Subcutaneous abdominal adipose tissue (tissue), 5 donors: Measurements from ENCODE around the gene BDKRB1.

Experiments used
- H3K27ac ChIP-seq: one replicate; pipeline ENCODE4 v1.7.0; 2013; ENCODE audit warnings: low read depth, mild to moderate bottlenecking, inconsistent platforms, low read length, moderate library complexity
- H3K27me3 ChIP-seq, 5 donors: one replicate each; pipeline ENCODE4 v1.7.0; 2013; ENCODE audit warnings: low read length in 5 of 5, inconsistent platforms in 1 of 5; ENCODE audit not compliant: control insufficient read depth in 5 of 5, insufficient read depth in 4 of 5
- H3K36me3 ChIP-seq, 5 donors: one replicate each; pipeline ENCODE4 v1.7.0; 2013; ENCODE audit warnings: low read length in 5 of 5; ENCODE audit not compliant: control insufficient read depth in 5 of 5, insufficient read depth in 5 of 5
- H3K4me1 ChIP-seq, 5 donors: one replicate each; pipeline ENCODE4 v1.7.0; 2013; ENCODE audit warnings: low read length in 5 of 5, mild to moderate bottlenecking in 3 of 5, moderate library complexity in 1 of 5; ENCODE audit not compliant: control insufficient read depth in 5 of 5, insufficient read depth in 5 of 5
- H3K4me3 ChIP-seq, 5 donors: one replicate each; pipeline ENCODE4 v1.7.0; 2013; ENCODE audit warnings: low read length in 5 of 5, low read depth in 1 of 5
- H3K9ac ChIP-seq, 5 donors: one replicate each; pipeline ENCODE4 v1.7.0; 2013; ENCODE audit warnings: low read length in 5 of 5, mild to moderate bottlenecking in 4 of 5, moderate library complexity in 3 of 5
- H3K9me3 ChIP-seq, 5 donors: one replicate each; pipeline ENCODE4 v1.7.0; 2013; ENCODE audit warnings: low read length in 5 of 5; ENCODE audit not compliant: control insufficient read depth in 5 of 5
- donor health status: healthy.
- donor health status: healthy.
- donor health status: healthy.
- donor health status: healthy.
- donor health status: healthy.

BDKRB1 gene

DNA sequence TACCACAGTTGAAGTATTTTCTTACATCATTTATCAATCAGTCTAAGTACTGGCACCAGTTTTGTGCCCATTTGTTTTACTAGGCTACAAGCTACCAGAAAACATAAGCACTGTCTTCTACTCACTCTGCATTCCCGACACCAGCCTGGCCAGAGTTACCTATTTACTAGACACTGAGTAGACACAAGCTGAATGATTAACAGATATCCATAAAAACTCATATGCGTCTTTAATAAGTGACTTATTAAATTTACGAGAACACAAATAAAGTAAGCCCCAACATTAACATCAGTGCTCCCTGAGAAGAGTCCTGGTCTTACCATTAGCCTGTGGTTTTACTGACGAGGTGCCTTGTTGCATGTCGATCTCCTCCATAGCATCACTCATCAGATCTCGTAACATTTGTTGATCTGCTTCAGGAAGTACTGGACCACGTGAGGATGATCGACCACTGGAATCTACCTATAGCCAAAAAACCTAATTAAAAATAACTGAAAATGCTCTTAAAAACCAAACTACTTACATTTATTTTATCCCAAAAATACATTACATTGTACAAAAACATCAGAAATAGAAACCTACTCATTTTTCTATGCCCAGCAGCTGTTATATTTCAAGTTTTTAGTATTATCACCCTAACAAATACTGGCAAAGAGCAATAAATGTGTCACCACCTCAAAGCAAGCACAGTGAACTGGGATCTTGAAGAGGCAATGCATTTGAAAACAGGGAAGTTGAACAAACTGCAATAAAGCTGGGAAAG, 53.3 kb downstream of the BDKRB1 start:
- peaks cover 54 to 75% (median 69%) of the 10 kb centered on the region in 5 donors for H3K36me3 ChIP-seq
- no peak overlapping the region for H3K9ac ChIP-seq
- H3K4me1 ChIP-seq, result no peaks in the 10 kb centered on the region
- no peaks in the 10 kb centered on the region for H3K27me3 ChIP-seq
- no peak overlapping the region for H3K27ac ChIP-seq
- no peaks in the 10 kb centered on the region for H3K9me3 ChIP-seq
- H3K4me3 ChIP-seq, result no peak overlapping the region

GRCh38 chr14:96309896-96310330, 53.9 kb downstream of the BDKRB1 start:
- H3K27ac ChIP-seq, result no peak overlapping the region
- H3K4me1 ChIP-seq, result no peaks in the 10 kb centered on the region
- no peaks in the 10 kb centered on the region for H3K27me3 ChIP-seq
- no peak overlapping the region for H3K9ac ChIP-seq
- H3K4me3 ChIP-seq, result no peak overlapping the region
- H3K36me3 ChIP-seq, result peaks cover 54 to 76% (median 71%) of the 10 kb centered on the region in 5 donors
- H3K9me3 ChIP-seq, result no peaks in the 10 kb centered on the region

GRCh38 chr14:96310906-96311305, 54.9 kb downstream of the BDKRB1 start:
- Histone ChIP-seq H3K27ac (no peak overlapping the region), H3K36me3 (peaks cover 62 to 84% (median 74%) of the 10 kb centered on the region in 5 donors)

More at GRCh38 chr14:96310906-96311305, 54.9 kb downstream of the BDKRB1 start:
- Histone ChIP-seq H3K27me3 (no peaks in the 10 kb centered on the region), H3K4me3 (no peak overlapping the region), H3K4me1 (no peaks in the 10 kb centered on the region), H3K9me3 (no peaks in the 10 kb centered on the region), H3K9ac (no peak overlapping the region)
